IMR-90 (cell line): ENCODE results near the gene NKX6-2. TPM values are rescaled to one million over a fixed set of nuclear protein-coding genes. Genes with fewer than 3 reads are reported as not detected.

Experiments
- ATAC-seq: fragments of 200-7000 bp; cut with Tn5 transposase; 2 replicates; pipeline ENCODE4 v1.9.1; 2020; ENCODE audit warnings: low read depth, mild to moderate bottlenecking, moderate library complexity
- BruUV-seq: library from RNA; stranded (reverse); fragments of 400-500 nt; replicated peaks from 2 replicates; lab custom pipeline; 2021; lab: Mats Ljungman, UMichigan
- CTCF ChIA-PET: fragments of 300-600 bp; formaldehyde crosslinking; extraction: SDS; loops from one replicate; lab custom pipeline; 2021; ENCODE audit warnings: antibody characterized with exemption; lab: Yijun Ruan, JAX
- POLR2A ChIA-PET: fragments of 300-600 bp; sonication (Branson Sonifier 250); formaldehyde crosslinking; loops from one replicate; lab custom pipeline; 2022; ENCODE audit warnings: antibody characterized with exemption; ENCODE audit not compliant: unreplicated experiment; lab: Charles Lee
- DNase-seq: peaks from one replicate; pipeline ENCODE4 v3.0.0; 2013
- H2AFZ ChIP-seq: replicated peaks from 2 replicates; pipeline ENCODE3; 2013; ENCODE audit warnings: low read length, mild to moderate bottlenecking; ENCODE audit not compliant: poor library complexity
- H2AK5ac ChIP-seq: 2 replicates; pipeline ENCODE4 v1.6.1; 2013; ENCODE audit warnings: low read depth, low read length, inconsistent platforms
- H2AK9ac ChIP-seq: replicated peaks from 2 replicates; pipeline ENCODE3; 2013; ENCODE audit warnings: mild to moderate bottlenecking, low read depth, low read length, moderate library complexity; ENCODE audit not compliant: poor library complexity
- H2BK120ac ChIP-seq: 2 replicates; pipeline ENCODE4 v1.6.1; 2013; ENCODE audit warnings: low read depth, low read length, inconsistent platforms
- H2BK15ac ChIP-seq: 3 replicates; pipeline ENCODE4 v1.6.1; 2013; ENCODE audit warnings: low read depth, low read length, inconsistent platforms
- H2BK20ac ChIP-seq: 2 replicates; pipeline ENCODE4 v1.6.1; 2013; ENCODE audit warnings: low read depth, mild to moderate bottlenecking, inconsistent platforms, low read length, moderate library complexity
- H2BK5ac ChIP-seq: 2 replicates; pipeline ENCODE4 v1.6.1; 2013; ENCODE audit warnings: mild to moderate bottlenecking, low read depth, low read length, inconsistent platforms; ENCODE audit not compliant: poor library complexity, severe bottlenecking
- H3K14ac ChIP-seq: replicated peaks from 2 replicates; pipeline ENCODE4 v1.6.1; 2013; ENCODE audit warnings: low read depth, low read length, inconsistent platforms
- H3K18ac ChIP-seq: 2 replicates; pipeline ENCODE4 v1.6.1; 2013; ENCODE audit warnings: low read depth, low read length, control low read depth
- H3K23ac ChIP-seq: 2 replicates; pipeline ENCODE4 v1.6.1; 2013; ENCODE audit warnings: low read depth, low read length, inconsistent platforms
- H3K27ac ChIP-seq: 2 replicates; pipeline ENCODE4 v1.5.1; 2013; ENCODE audit warnings: mild to moderate bottlenecking, control low read depth, low read length; ENCODE audit not compliant: insufficient read depth
- H3K27me3 ChIP-seq: 2 replicates; pipeline ENCODE4 v1.6.1; 2013; ENCODE audit warnings: low read length; ENCODE audit not compliant: control insufficient read depth, insufficient read depth
- H3K36me3 ChIP-seq: 2 replicates; pipeline ENCODE4 v1.6.1; 2013; ENCODE audit warnings: low read length, mixed read lengths; ENCODE audit not compliant: control insufficient read depth, insufficient read depth
- H3K4ac ChIP-seq: 2 replicates; pipeline ENCODE4 v1.6.1; 2013; ENCODE audit warnings: low read depth, low read length, inconsistent platforms
- H3K4me1 ChIP-seq: 2 replicates; pipeline ENCODE4 v1.6.1; 2013; ENCODE audit warnings: low read length, mixed read lengths; ENCODE audit not compliant: control insufficient read depth, insufficient read depth
- H3K4me2 ChIP-seq: 2 replicates; pipeline ENCODE4 v1.6.1; 2013; ENCODE audit warnings: low read depth, mild to moderate bottlenecking, control low read depth, low read length, moderate library complexity
- H3K4me3 ChIP-seq: 2 replicates; pipeline ENCODE4 v1.5.1; 2013; ENCODE audit warnings: low read depth, mild to moderate bottlenecking, control low read depth, low read length, moderate library complexity; ENCODE audit not compliant: insufficient read depth
- H3K56ac ChIP-seq: 2 replicates; pipeline ENCODE4 v1.6.1; 2013; ENCODE audit warnings: low read length, inconsistent platforms; ENCODE audit not compliant: insufficient read depth; ENCODE audit errors: extremely low read depth
- H3K79me1 ChIP-seq, 2 experiments: 2 replicates each; pipeline ENCODE4 v1.6.1; 2013; ENCODE audit warnings: low read length in 2 of 2, inconsistent platforms in 1 of 2, low read depth in 1 of 2
- H3K9ac ChIP-seq: 2 replicates; pipeline ENCODE4 v1.6.1; 2013; ENCODE audit warnings: low read depth, low read length, control low read depth
- H3K9me1 ChIP-seq: 2 replicates; pipeline ENCODE4 v1.6.1; 2013; ENCODE audit warnings: low read length, inconsistent platforms; ENCODE audit not compliant: insufficient read depth
- H3K9me3 ChIP-seq: 2 replicates; pipeline ENCODE4 v1.6.1; 2013; ENCODE audit warnings: low read length; ENCODE audit not compliant: control insufficient read depth, insufficient read depth
- H4K20me1 ChIP-seq: 2 replicates; pipeline ENCODE4 v1.6.1; 2013; ENCODE audit warnings: low read length, inconsistent platforms; ENCODE audit not compliant: insufficient read depth
- H4K5ac ChIP-seq: 2 replicates; pipeline ENCODE4 v1.6.1; 2013; ENCODE audit warnings: mild to moderate bottlenecking, low read depth, low read length, control low read depth
- H4K8ac ChIP-seq, 2 experiments: 2 replicates each; pipeline ENCODE4 v1.6.1; 2013; ENCODE audit warnings: low read depth in 2 of 2, low read length in 2 of 2, control low read depth in 1 of 2, inconsistent platforms in 1 of 2
- H4K91ac ChIP-seq: 2 replicates; pipeline ENCODE4 v1.6.1; 2013; ENCODE audit warnings: low read depth, low read length, inconsistent platforms; ENCODE audit not compliant: insufficient read depth
- BHLHE40 ChIP-seq: fragments of 150-350 bp; IDR thresholded peaks from 2 replicates; pipeline ENCODE4 v1.6.1; 2016; ENCODE audit warnings: mild to moderate bottlenecking, low read depth, low read length
- CEBPB ChIP-seq: IDR thresholded peaks from 2 replicates; pipeline ENCODE4 v1.6.1; 2012; ENCODE audit warnings: low read depth, low read length, improper control_type of control experiment
- CHD1 ChIP-seq: IDR thresholded peaks from 2 replicates; pipeline ENCODE4 v1.6.1; 2012; ENCODE audit warnings: low read depth, low read length, improper control_type of control experiment
- ELK1 ChIP-seq: fragments of 150-350 bp; IDR thresholded peaks from 2 replicates; pipeline ENCODE4 v1.6.1; 2016; ENCODE audit warnings: low read depth, mild to moderate bottlenecking, low read length, moderate library complexity, borderline replicate concordance
- FOS ChIP-seq: fragments of 150-350 bp; IDR thresholded peaks from 2 replicates; pipeline ENCODE4 v1.6.1; 2016; ENCODE audit warnings: low read depth, low read length
- MAFK ChIP-seq: IDR thresholded peaks from 2 replicates; pipeline ENCODE4 v1.6.1; 2012; ENCODE audit warnings: low read depth, low read length, improper control_type of control experiment
- MAZ ChIP-seq: IDR thresholded peaks from 2 replicates; pipeline ENCODE4 v1.6.1; 2012; ENCODE audit warnings: low read depth, mild to moderate bottlenecking, low read length, improper control_type of control experiment, moderate library complexity, borderline replicate concordance
- MXI1 ChIP-seq: IDR thresholded peaks from 2 replicates; pipeline ENCODE4 v1.6.1; 2012; ENCODE audit warnings: low read depth, mild to moderate bottlenecking, low read length, moderate library complexity, borderline replicate concordance
- NFE2L2 ChIP-seq: fragments of 150-350 bp; IDR thresholded peaks from 2 replicates; pipeline ENCODE4 v1.6.1; 2016; ENCODE audit warnings: low read depth, mild to moderate bottlenecking, low read length
- POLR2A ChIP-seq: IDR thresholded peaks from 2 replicates; pipeline ENCODE4 v1.6.1; 2012; ENCODE audit warnings: mild to moderate bottlenecking, low read depth, low read length
- RAD21 ChIP-seq: IDR thresholded peaks from 2 replicates; pipeline ENCODE4 v1.6.1; 2012; ENCODE audit warnings: low read length, improper control_type of control experiment
- RCOR1 ChIP-seq: IDR thresholded peaks from 2 replicates; pipeline ENCODE4 v1.6.1; 2012; ENCODE audit warnings: mild to moderate bottlenecking, low read length, improper control_type of control experiment; ENCODE audit not compliant: insufficient replicate concordance
- RFX5 ChIP-seq: IDR thresholded peaks from 2 replicates; pipeline ENCODE4 v1.8.0; 2012; ENCODE audit warnings: low read depth, mild to moderate bottlenecking, low read length, moderate library complexity
- SMC3 ChIP-seq: fragments of 150-350 bp; IDR thresholded peaks from 2 replicates; pipeline ENCODE4 v1.6.1; 2016; ENCODE audit warnings: low read depth, mild to moderate bottlenecking, antibody characterized with exemption, low read length, moderate library complexity
- USF2 ChIP-seq: fragments of 150-350 bp; IDR thresholded peaks from 2 replicates; pipeline ENCODE4 v1.6.1; 2017; ENCODE audit warnings: mild to moderate bottlenecking, antibody characterized with exemption, low read length, low read depth
- WGBS, 2 experiments: methylation state at CpG; one replicate each; pipeline versions ENCODE4 v1.1.5 to v1.1.7; 2013; ENCODE audit warnings: missing lambda C conversion rate in 2 of 2; ENCODE audit not compliant: insufficient read length in 1 of 2; ENCODE audit errors: extremely low coverage in 2 of 2; 5-methylcytosine and 5-hydroxymethylcytosine counted together
- dilution Hi-C: fragments of 300-500 bp; cut with HindIII; formaldehyde crosslinking; loops from one replicate; pipeline ENCODE4 v1.14.3; 2018; ENCODE audit warnings: low sequenced_read_pairs; ENCODE audit not compliant: unreplicated experiment
- in situ Hi-C: fragments of 300-500 bp; cut with MboI; formaldehyde crosslinking; loops from 3 replicates; pipeline ENCODE4 v1.14.3; 2019; ENCODE audit warnings: low sequenced_read_pairs, inconsistent platforms, mixed read lengths
- intact Hi-C: fragments of 100-400 bp; cut with micrococcal nuclease; formaldehyde crosslinking; loops from 2 replicates; pipeline ENCODE4 v1.10.0; 2022
- polyA plus RNA-seq, 3 experiments: library from polyadenylated mRNA; depleted of rRNA; stranded (reverse); fragments of >200 nt; gene quantifications; 2 replicates each; pipeline ENCODE4 v1.2.3, GENCODE V29; 2012; ENCODE audit warnings: low replicate concordance in 1 of 3
- total RNA-seq: library from RNA; depleted of rRNA; stranded (reverse); fragments of >200 nt; gene quantifications from 2 replicates; pipeline ENCODE4 v1.2.3, GENCODE V29; 2012
- TF ChIP-seq, protein P1 (sequence below): conservative IDR thresholded peaks from 2 replicates; pipeline ENCODE4 v1.5.1; 2012; ENCODE audit warnings: mild to moderate bottlenecking, low read depth, low read length, improper control_type of control experiment

Gene NKX6-2
- total and polyA plus RNA-seq, 2 of the 4 experiments (the other 2 are of a cell fraction), result not detected

GRCh38 chr10:132786476-132786883 is 533 bp upstream of the NKX6-2 start:
- H3K9ac ChIP-seq, result no peak overlapping the region
- CTCF ChIA-PET, result no interaction called here
- H3K4me2 ChIP-seq, result no peak overlapping the region
- no peak for ATAC-seq
- no peaks in the 10 kb centered on the region for H3K4me1 ChIP-seq
- POLR2A ChIA-PET, result no interaction called here
- no peak overlapping the region for H2BK20ac ChIP-seq
- no peak overlapping the region for H2BK15ac ChIP-seq
- no peak overlapping the region for H2BK120ac ChIP-seq
- H3K27ac ChIP-seq, result no peak overlapping the region
- no peak for DNase-seq
- intact Hi-C loops, result no loop called here
- peaks cover 8% of the 10 kb centered on the region for H3K36me3 ChIP-seq
- no peak overlapping the region for H3K4me3 ChIP-seq
- peaks cover 66% of the 10 kb centered on the region for H3K27me3 ChIP-seq
- H4K20me1 ChIP-seq, result no peaks in the 10 kb centered on the region
- dilution Hi-C loops, result no loop called here
- no peak overlapping the region for H2AFZ ChIP-seq
- no peak overlapping the region for H3K18ac ChIP-seq
- no peak overlapping the region for H2BK5ac ChIP-seq
- H2AK9ac ChIP-seq, result no peak overlapping the region
- WGBS, 2 experiments, result 5% methylated on average over 15 of the region's 58 CpGs; no CpG with 5 or more reads in 1 of the 2 experiments
- no peak overlapping the region for H4K5ac ChIP-seq
- H3K14ac ChIP-seq, result no peak overlapping the region
- TF ChIP-seq RFX5 (no peak), FOS (no peak), POLR2A (no peak), MAFK (no peak), SMC3 (no peak), MXI1 (no peak), CEBPB (no peak), RCOR1 (no peak), RAD21 (no peak), BHLHE40 (no peak), CHD1 (no peak), ELK1 (no peak), USF2 (no peak), MAZ (no peak), NFE2L2 (no peak)
- TF ChIP-seq, protein P1, sequence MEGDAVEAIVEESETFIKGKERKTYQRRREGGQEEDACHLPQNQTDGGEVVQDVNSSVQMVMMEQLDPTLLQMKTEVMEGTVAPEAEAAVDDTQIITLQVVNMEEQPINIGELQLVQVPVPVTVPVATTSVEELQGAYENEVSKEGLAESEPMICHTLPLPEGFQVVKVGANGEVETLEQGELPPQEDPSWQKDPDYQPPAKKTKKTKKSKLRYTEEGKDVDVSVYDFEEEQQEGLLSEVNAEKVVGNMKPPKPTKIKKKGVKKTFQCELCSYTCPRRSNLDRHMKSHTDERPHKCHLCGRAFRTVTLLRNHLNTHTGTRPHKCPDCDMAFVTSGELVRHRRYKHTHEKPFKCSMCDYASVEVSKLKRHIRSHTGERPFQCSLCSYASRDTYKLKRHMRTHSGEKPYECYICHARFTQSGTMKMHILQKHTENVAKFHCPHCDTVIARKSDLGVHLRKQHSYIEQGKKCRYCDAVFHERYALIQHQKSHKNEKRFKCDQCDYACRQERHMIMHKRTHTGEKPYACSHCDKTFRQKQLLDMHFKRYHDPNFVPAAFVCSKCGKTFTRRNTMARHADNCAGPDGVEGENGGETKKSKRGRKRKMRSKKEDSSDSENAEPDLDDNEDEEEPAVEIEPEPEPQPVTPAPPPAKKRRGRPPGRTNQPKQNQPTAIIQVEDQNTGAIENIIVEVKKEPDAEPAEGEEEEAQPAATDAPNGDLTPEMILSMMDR, result no peak
- H3K9me3 ChIP-seq, result peaks cover 5% of the 10 kb centered on the region; the same call in 1 of the 2 replicates
- in situ Hi-C loops, result no loop called here
- no peak overlapping the region for H3K56ac ChIP-seq
- no TSS peak for BruUV-seq
- no peak overlapping the region for H3K4ac ChIP-seq
- H3K9me1 ChIP-seq, result no peaks in the 10 kb centered on the region
- H3K23ac ChIP-seq, result no peak overlapping the region
- no peaks in the 10 kb centered on the region for H3K79me1 ChIP-seq
- H2AK5ac ChIP-seq, result no peak overlapping the region
- H4K8ac ChIP-seq, result no peak overlapping the region
- no peak overlapping the region for H4K91ac ChIP-seq
